Progenitor cell of endocrine pancreas (in vitro differentiated cells): ENCODE measurements around the gene TMEM132D. TPM values are rescaled to one million over a fixed set of nuclear protein-coding genes. Genes with fewer than 3 reads are reported as not detected.

Source experiments
- DNase-seq: peaks from one replicate; pipeline ENCODE4 v3.0.0; 2021; ENCODE audit warnings: low spot score; ENCODE audit not compliant: unreplicated experiment
- H3K27ac Mint-ChIP-seq: 2 replicates; pipeline ENCODE4 v1.8.0; 2021; ENCODE audit warnings: mild to moderate bottlenecking, moderate library complexity, mixed read lengths
- H3K27me3 Mint-ChIP-seq: 2 replicates; pipeline ENCODE4 v1.8.0; 2021; ENCODE audit warnings: mixed read lengths
- H3K36me3 Mint-ChIP-seq: 2 replicates; pipeline ENCODE4 v1.8.0; 2022; ENCODE audit warnings: mixed read lengths; ENCODE audit not compliant: insufficient read depth
- H3K4me1 Mint-ChIP-seq: 2 replicates; pipeline ENCODE4 v1.8.0; 2021; ENCODE audit warnings: low read depth, mixed read lengths
- H3K4me3 Mint-ChIP-seq: 2 replicates; pipeline ENCODE4 v1.8.0; 2021; ENCODE audit warnings: low read depth, mild to moderate bottlenecking, moderate library complexity, mixed read lengths
- H3K9me3 Mint-ChIP-seq: 2 replicates; pipeline ENCODE4 v1.8.0; 2021; ENCODE audit warnings: low read depth, mixed read lengths
- total RNA-seq: library from RNA; stranded (reverse); gene quantifications from 2 replicates; pipeline ENCODE4 v1.2.1, GENCODE V29; 2021
- TF ChIP-seq, protein P1 (sequence below): fragments of 200-600 bp; sonication (generic); IDR thresholded peaks from one replicate; pipeline ENCODE4 v1.5.0; 2021; ENCODE audit warnings: antibody characterized with exemption, mild to moderate bottlenecking; ENCODE audit not compliant: unreplicated experiment

TMEM132D gene
- total RNA-seq, 1 donor from 2014 or later, result 0.46 TPM

DNA sequence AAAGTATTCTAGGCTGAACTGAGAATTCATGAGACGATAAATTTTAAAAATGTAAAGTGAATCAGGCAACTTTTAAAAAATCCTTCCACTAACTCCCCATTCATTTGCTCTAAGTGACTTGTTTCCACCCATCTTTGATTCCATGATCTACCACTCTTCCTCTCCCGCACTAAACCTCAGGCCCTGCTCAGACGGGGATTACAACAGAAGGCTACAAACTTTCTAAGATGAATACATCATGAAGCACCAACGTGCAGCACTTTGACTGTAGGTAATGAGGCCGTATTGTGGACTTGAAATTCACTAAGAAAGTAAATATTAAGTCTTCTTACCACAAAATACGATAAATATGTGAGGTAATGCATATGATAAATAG, 30.0 kb downstream of the TMEM132D start:
- H3K27ac Mint-ChIP-seq, result no peak overlapping the region
- TF ChIP-seq, protein P1, sequence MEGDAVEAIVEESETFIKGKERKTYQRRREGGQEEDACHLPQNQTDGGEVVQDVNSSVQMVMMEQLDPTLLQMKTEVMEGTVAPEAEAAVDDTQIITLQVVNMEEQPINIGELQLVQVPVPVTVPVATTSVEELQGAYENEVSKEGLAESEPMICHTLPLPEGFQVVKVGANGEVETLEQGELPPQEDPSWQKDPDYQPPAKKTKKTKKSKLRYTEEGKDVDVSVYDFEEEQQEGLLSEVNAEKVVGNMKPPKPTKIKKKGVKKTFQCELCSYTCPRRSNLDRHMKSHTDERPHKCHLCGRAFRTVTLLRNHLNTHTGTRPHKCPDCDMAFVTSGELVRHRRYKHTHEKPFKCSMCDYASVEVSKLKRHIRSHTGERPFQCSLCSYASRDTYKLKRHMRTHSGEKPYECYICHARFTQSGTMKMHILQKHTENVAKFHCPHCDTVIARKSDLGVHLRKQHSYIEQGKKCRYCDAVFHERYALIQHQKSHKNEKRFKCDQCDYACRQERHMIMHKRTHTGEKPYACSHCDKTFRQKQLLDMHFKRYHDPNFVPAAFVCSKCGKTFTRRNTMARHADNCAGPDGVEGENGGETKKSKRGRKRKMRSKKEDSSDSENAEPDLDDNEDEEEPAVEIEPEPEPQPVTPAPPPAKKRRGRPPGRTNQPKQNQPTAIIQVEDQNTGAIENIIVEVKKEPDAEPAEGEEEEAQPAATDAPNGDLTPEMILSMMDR, result no peak
- H3K9me3 Mint-ChIP-seq, result peaks cover 3% of the 10 kb centered on the region
- peaks cover 1% of the 10 kb centered on the region for H3K36me3 Mint-ChIP-seq
- no peak overlapping the region for H3K4me3 Mint-ChIP-seq
- DNase-seq, result no peak
- H3K27me3 Mint-ChIP-seq, result peaks cover 75% of the 10 kb centered on the region
- H3K4me1 Mint-ChIP-seq, result peaks cover 3% of the 10 kb centered on the region

DNA sequence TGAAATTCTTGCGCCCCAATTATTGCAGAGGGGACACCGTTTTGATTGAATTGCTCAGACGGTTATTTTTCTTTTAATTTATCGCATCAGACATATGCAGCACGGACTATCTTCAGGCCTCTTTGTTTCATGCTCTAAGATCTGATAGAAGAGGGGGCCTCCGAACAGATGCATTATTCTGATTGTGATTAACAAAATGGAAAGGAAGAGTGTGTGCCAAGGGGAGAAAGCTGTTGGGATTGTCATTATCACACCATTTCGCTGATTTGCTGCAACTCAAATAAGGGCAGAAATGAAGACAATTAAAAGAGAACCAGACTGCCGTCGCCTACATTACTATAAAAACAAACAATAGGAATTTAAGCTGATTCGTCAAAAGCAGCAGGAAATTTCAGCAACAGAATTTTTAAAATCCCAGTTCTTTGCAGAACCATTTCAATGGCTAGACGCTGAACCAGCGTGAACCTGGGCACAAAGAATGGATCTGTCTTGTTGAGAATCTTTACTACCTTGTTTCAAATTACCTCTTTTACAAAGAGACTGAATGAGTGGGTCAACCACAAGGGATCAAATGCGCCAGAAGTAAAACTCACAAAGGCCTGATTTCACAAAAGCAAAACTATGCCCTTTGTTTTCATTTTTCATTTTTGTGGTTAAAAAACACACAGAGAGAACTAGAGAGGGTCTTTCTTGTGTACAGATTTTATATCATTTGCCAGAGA, 30.6 kb downstream of the TMEM132D start:
- Mint-ChIP-seq H3K27me3 (peaks cover 77% of the 10 kb centered on the region), H3K9me3 (peaks cover 3% of the 10 kb centered on the region), H3K4me3 (no peak overlapping the region), H3K36me3 (peaks cover 1% of the 10 kb centered on the region), H3K27ac (no peak overlapping the region), H3K4me1 (peaks cover 3% of the 10 kb centered on the region)
- TF ChIP-seq, protein P1, result no peak
- no peak for DNase-seq

DNA sequence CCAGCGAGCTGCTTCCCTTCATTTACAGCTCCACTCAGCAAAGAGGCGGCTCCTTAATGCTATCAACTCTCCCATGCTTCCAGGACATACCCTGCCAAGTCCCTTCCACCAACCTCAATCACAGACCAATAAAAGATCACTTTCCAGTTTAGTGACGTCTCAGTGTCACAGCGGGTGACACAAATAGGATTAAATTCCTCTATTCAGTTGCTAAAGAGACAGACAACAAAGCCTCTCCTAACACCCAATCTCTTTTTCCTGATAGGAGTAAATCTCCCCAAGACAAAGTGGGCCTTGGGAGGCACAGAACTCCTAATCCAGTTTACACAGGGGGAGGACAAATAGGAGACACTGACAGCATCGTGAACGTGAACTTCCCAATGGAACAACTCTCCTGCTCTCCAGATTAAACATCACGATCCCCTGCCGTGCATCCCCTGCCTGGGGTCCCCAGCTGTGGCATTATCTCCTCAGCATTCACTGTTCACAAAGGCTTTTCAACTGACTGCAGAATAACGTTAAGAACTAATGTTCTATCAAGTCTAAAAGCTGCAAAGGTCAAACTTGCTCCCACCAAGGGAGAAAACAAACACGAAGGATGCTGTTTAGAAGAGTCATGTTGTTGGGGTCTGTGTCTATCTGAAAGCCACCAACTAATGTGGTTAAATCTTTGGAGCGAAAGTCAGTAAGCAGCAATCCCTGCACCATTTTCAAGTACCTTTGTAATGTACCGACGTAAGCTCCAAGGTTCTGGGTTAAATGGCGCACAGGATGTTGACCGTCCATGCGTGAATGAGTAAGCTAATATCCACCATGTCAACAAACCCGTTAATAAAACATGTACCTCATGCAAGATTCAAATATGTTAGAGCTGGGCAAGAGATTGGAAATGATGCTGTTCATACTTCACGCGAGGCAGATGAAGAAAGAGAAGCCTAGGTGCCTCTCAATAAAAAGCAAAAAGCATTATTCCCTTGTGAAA, 31.5 kb downstream of the TMEM132D start:
- DNase-seq, result no peak
- Mint-ChIP-seq H3K9me3 (peaks cover 3% of the 10 kb centered on the region), H3K4me3 (no peak overlapping the region), H3K4me1 (peaks cover 3% of the 10 kb centered on the region), H3K27ac (no peak overlapping the region), H3K36me3 (peaks cover 1% of the 10 kb centered on the region), H3K27me3 (peaks cover 70% of the 10 kb centered on the region)
- TF ChIP-seq, protein P1, result no peak

DNA sequence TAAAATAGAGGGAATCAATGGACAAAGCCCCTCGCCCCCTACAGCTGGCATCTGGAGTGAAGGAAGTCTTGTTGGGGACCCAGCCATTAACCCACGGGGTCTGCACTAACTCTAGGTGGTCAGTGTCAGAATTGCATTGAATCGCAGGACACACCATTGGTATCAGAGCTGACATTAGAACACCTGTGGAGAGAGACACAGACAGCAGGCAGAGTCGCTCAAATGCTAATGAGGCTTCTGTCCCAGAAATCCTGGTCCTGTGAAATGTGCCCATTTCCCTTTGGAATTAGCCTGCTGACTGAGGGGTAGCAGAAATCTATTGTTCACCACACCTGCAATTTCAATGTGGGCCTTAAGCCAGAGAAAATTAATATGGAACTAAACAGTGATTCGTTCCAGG, 33.0 kb downstream of the TMEM132D start:
- H3K36me3 Mint-ChIP-seq, result peaks cover 1% of the 10 kb centered on the region
- DNase-seq, result no peak
- peaks cover 3% of the 10 kb centered on the region for H3K9me3 Mint-ChIP-seq
- H3K27ac Mint-ChIP-seq, result no peak overlapping the region
- no peak overlapping the region for H3K4me3 Mint-ChIP-seq
- peaks cover 3% of the 10 kb centered on the region for H3K4me1 Mint-ChIP-seq
- H3K27me3 Mint-ChIP-seq, result peaks cover 63% of the 10 kb centered on the region
- TF ChIP-seq, protein P1, result no peak

- TF ChIP-seq, protein P1, result no peak
- peaks cover 1% of the 10 kb centered on the region for H3K36me3 Mint-ChIP-seq
- no peak overlapping the region for H3K4me3 Mint-ChIP-seq
- H3K4me1 Mint-ChIP-seq, result peaks cover 3% of the 10 kb centered on the region
- peaks cover 59% of the 10 kb centered on the region for H3K27me3 Mint-ChIP-seq
- H3K27ac Mint-ChIP-seq, result no peak overlapping the region
- no peak for DNase-seq
- no peaks in the 10 kb centered on the region for H3K9me3 Mint-ChIP-seq
Observed at GRCh38 chr12:129870136-129870535, 33.7 kb downstream of the TMEM132D start.
